Esophagus squamous epithelium (tissue), 4 donors: Measurements from ENCODE around the gene UBE2J1.

Experiments used
- POLR2A ChIP-seq, 4 donors: fragments of 450-650 bp; IDR thresholded peaks; one replicate each; pipeline ENCODE4 v1.6.1; 2017; ENCODE audit warnings: antibody characterized with exemption in 4 of 4, mild to moderate bottlenecking in 4 of 4, moderate library complexity in 3 of 4
- TF ChIP-seq, protein P1 (sequence below), 6 experiments: fragments of 450-650 bp in 4 of 6; fragments of 200-600 bp in 2 of 6; sonication (generic) in 2 of 6; IDR thresholded peaks; one replicate each; pipeline ENCODE4 v1.5.1; 2016 to 2019; ENCODE audit warnings: antibody characterized with exemption in 6 of 6, mild to moderate bottlenecking in 4 of 6, moderate library complexity in 4 of 6

DNA sequence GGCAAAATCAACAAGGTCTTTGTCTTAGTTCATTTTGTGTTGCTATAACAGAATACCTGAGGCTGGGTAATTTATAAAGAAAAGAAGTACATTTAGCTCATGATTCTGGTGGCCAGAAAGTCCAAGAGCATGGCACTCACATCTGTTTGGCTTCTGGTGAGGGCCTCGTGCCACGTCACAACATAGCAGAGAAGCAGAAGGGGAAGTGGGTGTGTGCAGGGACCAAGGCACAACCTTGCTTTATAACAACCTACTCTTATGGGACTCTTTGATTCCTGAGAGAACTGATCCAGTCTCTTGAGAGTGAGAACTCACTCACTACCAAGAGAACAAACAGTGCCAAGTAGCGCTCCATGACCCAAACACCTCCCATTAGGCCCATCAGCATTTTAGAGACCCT lies 62.8 kb downstream of the UBE2J1 start:
- TF ChIP-seq POLR2A (IDR thresholded peaks at IDR 0.05): no peak
- TF ChIP-seq, protein P1, sequence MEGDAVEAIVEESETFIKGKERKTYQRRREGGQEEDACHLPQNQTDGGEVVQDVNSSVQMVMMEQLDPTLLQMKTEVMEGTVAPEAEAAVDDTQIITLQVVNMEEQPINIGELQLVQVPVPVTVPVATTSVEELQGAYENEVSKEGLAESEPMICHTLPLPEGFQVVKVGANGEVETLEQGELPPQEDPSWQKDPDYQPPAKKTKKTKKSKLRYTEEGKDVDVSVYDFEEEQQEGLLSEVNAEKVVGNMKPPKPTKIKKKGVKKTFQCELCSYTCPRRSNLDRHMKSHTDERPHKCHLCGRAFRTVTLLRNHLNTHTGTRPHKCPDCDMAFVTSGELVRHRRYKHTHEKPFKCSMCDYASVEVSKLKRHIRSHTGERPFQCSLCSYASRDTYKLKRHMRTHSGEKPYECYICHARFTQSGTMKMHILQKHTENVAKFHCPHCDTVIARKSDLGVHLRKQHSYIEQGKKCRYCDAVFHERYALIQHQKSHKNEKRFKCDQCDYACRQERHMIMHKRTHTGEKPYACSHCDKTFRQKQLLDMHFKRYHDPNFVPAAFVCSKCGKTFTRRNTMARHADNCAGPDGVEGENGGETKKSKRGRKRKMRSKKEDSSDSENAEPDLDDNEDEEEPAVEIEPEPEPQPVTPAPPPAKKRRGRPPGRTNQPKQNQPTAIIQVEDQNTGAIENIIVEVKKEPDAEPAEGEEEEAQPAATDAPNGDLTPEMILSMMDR (IDR thresholded peaks at IDR 0.05): no peak
